Mesodermal cell (in vitro differentiated cells): Measurements from ENCODE around the gene HMGCL.
"Not testable (repeated sequence)": the region's sequence is repeated elsewhere in the genome, so short reads cannot be mapped to it uniquely, and the experiment has no call there.

Experiments used
- H3K27ac ChIP-seq: 2 replicates; pipeline ENCODE4 v1.7.0; 2013; ENCODE audit warnings: mild to moderate bottlenecking, low read depth, low read length, moderate library complexity; ENCODE audit not compliant: severe bottlenecking
- H3K36me3 ChIP-seq: 2 replicates; pipeline ENCODE4 v1.7.1; 2013; ENCODE audit warnings: mild to moderate bottlenecking, low read length, moderate library complexity; ENCODE audit not compliant: control insufficient read depth, insufficient read depth
- H3K4me1 ChIP-seq: one replicate; pipeline ENCODE4 v1.7.1; 2013; ENCODE audit warnings: mild to moderate bottlenecking, low read length; ENCODE audit not compliant: insufficient read depth, control insufficient read depth, poor library complexity, severe bottlenecking
- H3K4me3 ChIP-seq: 2 replicates; pipeline ENCODE4 v1.7.0; 2013; ENCODE audit warnings: low read length, control low read depth, mild to moderate bottlenecking; ENCODE audit not compliant: insufficient read depth, poor library complexity, severe bottlenecking; ENCODE audit errors: extremely low read depth
- H3K9me3 ChIP-seq: 2 replicates; pipeline ENCODE4 v1.7.1; 2013; ENCODE audit warnings: mild to moderate bottlenecking, low read length, moderate library complexity; ENCODE audit not compliant: control insufficient read depth
- WGBS, 2 experiments: methylation state at CpG; one replicate each; pipeline ENCODE4 v1.1.5; 2013; ENCODE audit warnings: missing lambda C conversion rate in 2 of 2; ENCODE audit not compliant: insufficient coverage in 2 of 2; 5-methylcytosine and 5-hydroxymethylcytosine counted together

Gene HMGCL

GRCh38 chr1:23791516-23792047, 33.6 kb downstream of the HMGCL start:
- Histone ChIP-seq H3K4me1 (peaks cover 22% of the 10 kb centered on the region), H3K4me3 (peak overlapping the region; percentile 94), H3K27ac (peak overlapping the region; percentile 41), H3K36me3 (peaks cover 48% of the 10 kb centered on the region), H3K9me3 (no peaks in the 10 kb centered on the region)
- WGBS, 2 experiments = 0 to 1% methylated on average over 13 to 14 of the region's 15 CpGs

- peaks cover 22% of the 10 kb centered on the region for H3K4me1 ChIP-seq
- WGBS, 2 experiments = 2 to 3% methylated on average over 30 to 42 of the region's 47 CpGs
- no peaks in the 10 kb centered on the region for H3K9me3 ChIP-seq
- peak within 1 kb of the TSS; percentile 94 for H3K4me3 ChIP-seq
- H3K36me3 ChIP-seq = peaks cover 51% of the 10 kb centered on the region
- H3K27ac ChIP-seq = peak within 1 kb of the TSS; percentile 90
Measured at GRCh38 chr1:23790696-23791515, 34.3 kb downstream of the HMGCL start, which contains the start of gene LYPLA2. LYPLA2 (plus strand) TSS chr1:23791145; CDS start chr1:23792683, 1,538 bp downstream.

DNA sequence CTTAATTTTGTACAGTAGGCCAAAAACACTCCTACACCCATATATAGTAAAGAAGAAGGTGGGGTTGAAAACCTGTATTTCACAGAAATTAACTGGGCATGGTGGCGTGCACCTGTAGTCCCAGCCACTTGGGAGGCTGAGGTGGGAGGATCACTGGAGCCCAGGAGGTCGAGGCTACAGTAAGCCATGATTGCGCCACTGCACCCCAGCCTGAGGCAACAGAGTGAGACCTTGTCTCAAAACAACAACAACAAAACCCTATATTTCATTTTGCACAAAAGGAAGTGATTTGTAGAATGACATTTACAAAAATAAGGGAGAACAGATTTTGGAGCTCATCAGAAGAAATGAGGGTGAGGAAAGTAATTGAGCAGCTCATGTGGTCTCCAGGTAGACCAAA, 36.5 kb downstream of the HMGCL start:
- 100% methylated on average over 1 of the region's 3 CpGs; no CpG with 5 or more reads in 1 of the 2 experiments for WGBS, 2 experiments
- Histone ChIP-seq H3K36me3 (peaks cover 62% of the 10 kb centered on the region), H3K9me3 (no peaks in the 10 kb centered on the region)

GRCh38 chr1:23787701-23788100, 37.5 kb downstream of the HMGCL start:
- no peaks in the 10 kb centered on the region for H3K9me3 ChIP-seq
- peaks cover 13% of the 10 kb centered on the region for H3K4me1 ChIP-seq
- no peak overlapping the region for H3K4me3 ChIP-seq
- H3K27ac ChIP-seq = no peak overlapping the region
- peaks cover 60% of the 10 kb centered on the region for H3K36me3 ChIP-seq
- WGBS, 2 experiments = 86 to 100% methylated on average over 1 of the region's 3 CpGs

More for the DNA sequence above, 36.5 kb downstream of the HMGCL start:
- no peak overlapping the region for H3K4me3 ChIP-seq
- no peak overlapping the region for H3K27ac ChIP-seq
- H3K4me1 ChIP-seq = peaks cover 18% of the 10 kb centered on the region

DNA sequence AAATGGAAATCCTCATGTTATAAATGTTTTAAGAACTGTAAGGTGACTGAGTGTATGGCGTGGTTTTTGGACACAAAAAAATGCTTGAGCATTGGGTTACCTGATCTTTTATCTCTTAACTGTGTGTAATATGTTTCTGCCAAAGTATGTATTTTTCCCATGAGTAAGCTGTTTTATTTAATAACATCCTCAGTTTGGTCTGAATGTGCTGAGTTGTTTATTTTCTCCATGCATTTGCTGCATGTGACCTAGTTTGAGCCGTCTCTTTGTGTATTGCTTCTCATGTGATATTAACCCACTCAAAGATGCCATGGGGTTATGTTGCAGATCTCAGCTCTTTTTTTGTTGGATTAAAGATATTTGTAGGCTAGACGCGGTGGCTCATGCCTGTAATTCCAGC, 40.4 kb downstream of the HMGCL start:
- Histone ChIP-seq H3K27ac (no peak overlapping the region), H3K4me1 (peaks cover 5% of the 10 kb centered on the region), H3K9me3 (no peaks in the 10 kb centered on the region), H3K4me3 (no peak overlapping the region), H3K36me3 (peaks cover 86% of the 10 kb centered on the region)
- 92 to 96% methylated on average over 3 to 4 of the region's 4 CpGs for WGBS, 2 experiments

DNA sequence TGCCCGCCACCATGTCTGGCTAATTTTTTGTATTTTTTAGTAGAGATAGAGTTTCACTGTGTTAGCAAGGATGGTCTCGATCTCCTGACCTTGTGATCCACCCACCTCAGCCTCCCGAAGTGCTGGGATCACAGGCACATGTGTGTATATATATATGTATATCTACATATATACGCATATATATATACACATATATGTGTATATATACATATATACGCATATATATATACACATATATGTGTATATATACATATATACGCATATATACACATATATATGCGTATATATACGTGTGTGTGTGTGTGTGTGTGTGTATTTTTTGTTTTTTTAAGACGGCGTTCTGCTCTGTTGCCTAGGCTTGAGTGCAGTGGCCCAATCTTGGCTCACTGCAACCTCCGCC, 42.1 kb downstream of the HMGCL start:
- not testable (repeated sequence) for H3K4me3 ChIP-seq, H3K9me3 ChIP-seq, H3K27ac ChIP-seq, H3K4me1 ChIP-seq
- 85 to 97% methylated on average over 3 of the region's 11 CpGs for WGBS, 2 experiments
- H3K36me3 ChIP-seq = peaks cover 80% of the 10 kb centered on the region

DNA sequence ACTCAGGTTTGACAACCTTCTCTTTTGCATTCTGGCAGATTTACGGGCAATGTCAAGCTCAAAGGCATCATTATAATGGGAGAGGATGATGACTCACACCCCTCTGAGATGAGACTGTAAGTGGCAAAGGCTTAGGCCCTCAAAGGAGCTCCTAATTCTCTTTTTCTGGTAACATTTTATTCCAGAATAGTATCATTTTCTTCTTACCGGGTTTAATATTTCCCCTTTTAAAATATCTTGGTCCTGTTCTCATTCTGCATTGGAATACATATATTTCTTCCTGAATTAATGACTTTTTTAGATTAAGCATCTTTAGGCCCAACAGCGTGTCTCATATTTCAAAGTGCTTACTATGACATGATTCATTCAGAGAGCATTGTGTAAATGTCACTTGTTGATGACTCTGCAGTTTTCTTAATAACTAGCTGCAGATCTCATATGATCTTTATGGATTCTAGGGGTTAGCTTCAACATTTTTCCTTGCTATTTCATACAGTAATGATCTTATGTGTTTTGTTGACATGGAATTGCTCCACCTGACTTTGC, 45.3 kb downstream of the HMGCL start:
- Histone ChIP-seq H3K9me3 (no peaks in the 10 kb centered on the region), H3K36me3 (peaks cover 47% of the 10 kb centered on the region), H3K4me1 (peaks cover 9% of the 10 kb centered on the region), H3K4me3 (no peak overlapping the region), H3K27ac (no peak overlapping the region)
- WGBS, 2 experiments = 100% methylated on average over 2 of the region's 3 CpGs; no CpG with 5 or more reads in 1 of the 2 experiments

DNA sequence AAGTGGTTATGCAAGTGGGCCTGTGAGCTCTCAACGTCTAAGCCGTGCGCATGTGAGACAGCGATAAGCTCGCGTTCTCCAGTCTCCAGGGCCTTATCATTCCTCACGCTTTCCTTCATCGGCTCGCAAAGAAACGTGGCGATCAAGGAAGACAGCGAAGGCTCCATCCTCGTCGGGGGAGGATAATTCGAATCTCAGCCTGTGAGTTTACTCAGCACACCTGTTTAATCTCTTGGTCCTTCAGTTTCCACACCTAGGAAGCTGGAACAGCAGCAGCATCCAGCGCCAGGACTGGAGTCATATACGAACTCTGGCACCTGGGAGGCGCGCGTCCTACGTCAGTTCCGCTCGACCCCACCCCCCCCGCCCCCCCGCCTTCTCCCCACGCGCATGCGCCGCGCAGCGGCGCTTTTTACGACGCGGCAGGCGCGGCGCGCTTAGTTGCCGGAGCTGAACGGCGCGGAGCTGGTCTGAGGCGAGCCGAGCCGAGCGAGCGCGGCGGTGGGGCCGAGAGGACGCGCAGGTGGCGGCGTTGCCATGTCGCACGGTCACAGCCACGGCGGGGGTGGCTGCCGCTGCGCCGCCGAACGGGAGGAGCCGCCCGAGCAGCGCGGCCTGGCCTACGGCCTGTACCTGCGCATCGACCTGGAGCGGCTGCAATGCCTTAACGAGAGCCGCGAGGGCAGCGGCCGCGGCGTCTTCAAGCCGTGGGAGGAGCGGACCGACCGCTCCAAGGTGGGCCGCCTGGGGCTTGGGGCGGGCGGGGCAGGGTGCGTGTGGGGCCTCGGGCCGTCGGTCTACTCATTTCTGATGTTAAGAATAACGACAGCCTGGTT, 47.0 kb downstream of the HMGCL start, which contains the start of gene PITHD1:
Gene PITHD1, plus strand, starts transcription at position 440 of the 836 bp plus-strand sequence. Its CDS starts 98 bp downstream, at position 538.
- H3K9me3 ChIP-seq = no peaks in the 10 kb centered on the region
- peaks cover 32% of the 10 kb centered on the region for H3K36me3 ChIP-seq
- peak within 1 kb of the TSS; percentile 86 for H3K27ac ChIP-seq
- H3K4me3 ChIP-seq = peak within 1 kb of the TSS; percentile 79
- WGBS, 2 experiments = 0% methylated on average over 62 of the region's 91 CpGs
- peaks cover 9% of the 10 kb centered on the region for H3K4me1 ChIP-seq

- no peaks in the 10 kb centered on the region for H3K9me3 ChIP-seq
- peaks cover 17% of the 10 kb centered on the region for H3K36me3 ChIP-seq
- 92% methylated on average over 2 of the region's 2 CpGs; no CpG with 5 or more reads in 1 of the 2 experiments for WGBS, 2 experiments
- no peak overlapping the region for H3K4me3 ChIP-seq
- no peak overlapping the region for H3K27ac ChIP-seq
- peaks cover 9% of the 10 kb centered on the region for H3K4me1 ChIP-seq
Measured at GRCh38 chr1:23776217-23776616, 49.0 kb downstream of the HMGCL start.

DNA sequence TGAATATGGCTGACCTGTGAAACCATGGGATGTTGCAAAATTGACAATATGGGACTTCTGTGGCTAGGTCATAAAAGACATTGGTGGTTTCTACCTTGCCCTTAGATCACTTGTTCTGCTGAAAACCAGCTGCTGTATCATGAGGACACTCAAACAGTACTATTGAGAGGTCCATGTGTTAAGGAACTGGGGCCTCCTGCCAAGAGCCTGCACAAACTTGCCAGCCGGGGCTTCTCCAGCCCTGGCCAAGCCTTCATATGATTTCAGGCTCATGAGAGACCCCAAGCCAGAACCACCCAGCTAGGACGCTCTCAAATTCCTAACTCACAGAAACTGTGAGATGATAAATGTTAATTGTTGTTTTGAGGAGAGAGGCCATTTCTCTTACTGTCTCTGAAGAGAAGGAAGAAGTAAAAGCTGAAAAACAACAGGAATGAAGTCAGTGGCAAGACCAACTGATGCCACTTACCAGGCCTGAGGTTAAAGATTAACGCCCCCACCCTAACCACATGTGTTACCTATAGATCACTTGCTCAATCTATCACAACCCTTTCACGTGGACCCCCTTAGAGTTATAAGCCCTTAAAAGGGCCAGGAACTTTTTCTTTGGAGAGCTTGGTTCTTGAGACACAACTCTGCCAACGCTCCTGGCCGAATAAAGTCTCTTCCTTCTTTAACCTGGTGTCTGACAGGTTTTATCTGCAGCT, 50.9 kb downstream of the HMGCL start:
- peaks cover 4% of the 10 kb centered on the region for H3K36me3 ChIP-seq
- H3K9me3 ChIP-seq = no peaks in the 10 kb centered on the region
- H3K4me3 ChIP-seq = no peak overlapping the region
- H3K27ac ChIP-seq = no peak overlapping the region
- WGBS, 2 experiments = 89 to 92% methylated on average over 4 to 5 of the region's 6 CpGs
- peaks cover 3% of the 10 kb centered on the region for H3K4me1 ChIP-seq
